Liver (tissue), 3 donors: ENCODE results near the gene JDP2.

Experiments
- ATF3 ChIP-seq: IDR thresholded peaks from 2 replicates; pipeline ENCODE4 v1.6.1; 2016; ENCODE audit warnings: antibody characterized with exemption
- CTCF ChIP-seq: fragments of 150-350 bp; IDR thresholded peaks from 2 replicates; pipeline ENCODE4 v1.5.1; 2017; ENCODE audit warnings: improper control_type of control experiment, low read depth, low read length; ENCODE audit not compliant: missing input control
- GABPA ChIP-seq, 2 donors: IDR thresholded peaks in 1 of 2; conservative IDR thresholded peaks in 1 of 2; 2 replicates each; pipeline ENCODE4 v1.6.1; 2016; ENCODE audit warnings: antibody characterized with exemption in 2 of 2, mild to moderate bottlenecking in 1 of 2, moderate library complexity in 1 of 2
- MAX ChIP-seq: IDR thresholded peaks from 2 replicates; pipeline ENCODE4 v1.6.1; 2016; ENCODE audit warnings: antibody characterized with exemption
- RAD21 ChIP-seq, 2 donors: IDR thresholded peaks; 2 replicates each; pipeline ENCODE4 v1.6.1; 2016; ENCODE audit warnings: antibody characterized with exemption in 2 of 2, mild to moderate bottlenecking in 2 of 2
- REST ChIP-seq: IDR thresholded peaks from 2 replicates; pipeline ENCODE4 v1.6.1; 2016; ENCODE audit warnings: antibody characterized with exemption, mild to moderate bottlenecking
- RXRA ChIP-seq, 2 donors: IDR thresholded peaks; 2 replicates each; pipeline ENCODE4 v1.6.1; 2017 to 2018; ENCODE audit warnings: antibody characterized with exemption in 2 of 2, mild to moderate bottlenecking in 1 of 2
- SP1 ChIP-seq: IDR thresholded peaks from 2 replicates; pipeline ENCODE4 v1.6.1; 2018; ENCODE audit warnings: antibody characterized with exemption, mild to moderate bottlenecking
- TAF1 ChIP-seq: conservative IDR thresholded peaks from 2 replicates; pipeline ENCODE4 v1.6.1; 2016; ENCODE audit warnings: antibody characterized with exemption, mild to moderate bottlenecking
- ZBTB33 ChIP-seq: IDR thresholded peaks from 2 replicates; pipeline ENCODE4 v1.6.1; 2016; ENCODE audit warnings: antibody characterized with exemption
- donor health status: healthy.
- donor health status: healthy.

GRCh38 chr14:75506930-75507329, 79.1 kb downstream of the JDP2 start:
- TF ChIP-seq RXRA (IDR thresholded peaks at IDR 0.05) (no peak), REST (no peak), CTCF (no peak), MAX (no peak), ZBTB33 (no peak), GABPA (IDR thresholded peaks at IDR 0.05 in 1 of 2, conservative IDR thresholded peaks at IDR 0.05 in 1 of 2) (no peak), ATF3 (no peak), RAD21 (IDR thresholded peaks at IDR 0.05) (no peak), SP1 (no peak), TAF1 (no peak)
